Muscle of arm (tissue), 12 donors: ENCODE data around the gene SHISA6. TPM values are rescaled to one million over a fixed set of nuclear protein-coding genes. Genes with fewer than 3 reads are reported as not detected.

ENCODE experiments used
- DNase-seq: peaks from one replicate; pipeline ENCODE4 v3.0.0-alpha.2; 2013
- polyA plus RNA-seq, 12 donors: library from polyadenylated mRNA; unstranded; fragments of 120-200 nt; gene quantifications; one replicate each; pipeline ENCODE4 v1.2.1, GENCODE V29; 2013; ENCODE audit not compliant: insufficient read length in 12 of 12

The SHISA6 gene
- polyA plus RNA-seq, 12 donors, result 8.7 to 17.1 (median 12.2) TPM; not detected in 1

DNA sequence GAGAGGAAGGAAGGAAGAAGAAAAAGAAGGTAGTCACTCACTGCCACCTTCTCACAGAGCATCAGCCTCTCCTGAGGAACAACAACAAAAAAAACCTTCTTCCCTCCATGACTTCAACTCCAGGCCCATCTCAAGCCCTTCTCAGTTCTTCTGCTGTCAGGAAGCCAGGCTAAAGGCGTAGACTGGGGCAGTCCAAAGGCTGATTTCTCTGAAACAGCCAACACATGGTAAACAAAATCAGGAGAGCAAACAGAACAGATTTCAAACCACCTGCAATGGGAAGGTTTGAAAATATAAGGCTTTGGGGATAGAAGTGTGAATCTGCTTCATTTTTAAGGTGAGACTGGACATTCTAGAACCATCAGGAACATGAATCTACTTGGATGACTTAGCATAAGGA is 200.0 kb downstream of the SHISA6 start:
- no peak for DNase-seq

DNA sequence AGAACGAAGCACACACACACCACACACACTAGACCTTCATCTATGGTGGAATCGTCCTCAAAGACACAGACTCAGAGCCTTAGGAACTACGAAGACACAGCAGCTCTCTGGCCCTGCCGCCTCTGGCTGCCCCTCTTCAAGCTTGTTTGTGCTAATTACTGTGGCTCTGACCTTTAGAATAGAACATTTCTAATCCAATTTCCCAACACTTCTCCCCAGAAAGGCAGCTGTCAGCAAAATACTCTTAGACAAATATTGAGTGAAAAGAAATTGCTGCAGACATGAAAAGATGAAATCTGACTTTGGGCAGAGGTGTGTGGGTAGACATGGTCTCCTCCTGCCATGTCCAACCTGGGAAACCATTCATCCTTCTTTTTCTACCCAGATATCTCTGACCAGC is 205.3 kb downstream of the SHISA6 start:
- DNase-seq, result no peak

DNA sequence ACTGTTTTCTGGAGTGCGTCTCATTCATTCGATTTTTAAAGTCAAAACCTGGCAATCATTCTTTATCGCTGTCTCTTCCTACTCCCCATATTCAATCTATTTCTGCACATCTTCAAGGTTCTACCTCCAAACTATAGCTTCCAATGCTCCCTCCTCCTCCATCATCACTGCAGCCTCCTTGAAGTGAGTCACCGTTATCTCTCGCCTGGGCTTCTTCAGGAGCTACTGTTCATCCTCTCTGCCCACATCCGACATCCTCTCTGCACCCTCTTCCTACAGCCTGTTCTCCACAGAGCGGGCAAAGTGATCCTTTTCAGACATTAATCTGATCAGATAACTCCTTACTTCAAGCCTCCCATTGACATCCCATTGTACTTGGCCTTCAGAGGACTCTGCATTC is 213.1 kb downstream of the SHISA6 start:
- DNase-seq, result no peak

DNA sequence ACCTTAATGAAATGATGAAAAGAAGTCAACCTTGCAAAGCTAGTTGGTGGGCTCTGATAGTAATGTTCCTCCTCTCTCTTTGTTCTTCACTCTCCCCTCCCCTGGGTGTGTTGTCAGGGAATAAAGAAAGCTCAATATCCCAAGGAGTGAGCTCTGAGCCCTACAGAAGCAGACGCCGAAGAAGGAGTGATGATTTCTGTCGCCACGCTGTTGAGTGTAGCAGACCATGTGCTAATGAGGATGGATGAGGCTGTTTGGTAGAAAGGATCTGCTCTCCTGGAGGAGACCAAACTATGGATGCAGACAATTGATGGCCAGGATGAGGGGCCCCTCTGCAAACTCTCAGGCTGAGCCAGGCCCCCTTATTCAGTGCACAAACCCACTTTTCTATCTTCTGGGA is 217.3 kb downstream of the SHISA6 start:
- no peak for DNase-seq

DNA sequence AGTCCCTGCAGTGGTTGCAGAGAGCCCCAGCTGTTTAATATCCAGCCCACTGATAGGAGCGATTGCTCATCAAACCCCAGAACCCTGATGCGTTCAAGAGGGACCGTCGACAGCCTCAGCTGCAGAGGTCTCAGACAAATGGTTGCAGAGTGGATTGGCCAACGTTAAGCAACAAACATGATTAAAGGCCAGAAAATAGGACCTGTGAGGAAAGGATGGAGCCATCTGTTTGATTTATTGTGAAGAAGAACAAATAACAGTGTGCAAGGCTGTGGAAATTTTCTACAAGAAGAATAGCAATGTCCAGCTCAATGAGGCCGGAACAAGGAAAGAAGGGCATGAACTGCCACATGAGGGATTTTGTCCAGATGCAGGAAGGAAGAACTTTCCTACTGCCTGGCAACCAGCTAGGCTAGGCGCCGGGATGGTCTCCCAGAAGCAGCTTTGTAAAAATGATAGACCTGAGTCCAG is 218.9 kb downstream of the SHISA6 start:
- DNase-seq, result peak; percentile 30

DNA sequence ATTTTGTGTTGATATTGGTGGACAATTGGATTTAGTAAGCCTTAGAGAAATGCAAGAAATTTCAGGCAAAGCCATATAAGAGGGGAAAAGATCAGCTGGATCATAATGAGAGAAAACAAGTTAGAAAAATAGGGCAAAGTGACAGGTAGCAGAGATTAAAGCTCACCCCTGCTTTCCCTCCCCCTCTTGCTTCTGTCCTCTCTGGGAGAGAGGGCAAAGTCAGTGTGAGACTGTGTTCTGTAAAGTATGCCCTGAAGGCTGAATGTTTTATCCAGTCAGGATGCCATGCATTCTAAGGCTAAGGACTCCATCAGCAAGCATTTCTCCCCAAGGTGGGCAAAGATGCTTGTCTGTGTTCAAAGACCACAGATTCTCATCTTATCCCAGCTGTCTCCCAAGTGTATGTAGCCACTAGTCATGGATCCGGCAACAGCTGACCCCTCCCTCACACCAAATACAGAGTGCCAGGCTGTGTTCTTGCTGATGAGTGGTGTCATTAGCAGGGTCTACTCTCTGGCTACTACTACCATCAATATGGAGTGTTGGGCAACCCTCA is 221.1 kb downstream of the SHISA6 start:
- no peak for DNase-seq

DNA sequence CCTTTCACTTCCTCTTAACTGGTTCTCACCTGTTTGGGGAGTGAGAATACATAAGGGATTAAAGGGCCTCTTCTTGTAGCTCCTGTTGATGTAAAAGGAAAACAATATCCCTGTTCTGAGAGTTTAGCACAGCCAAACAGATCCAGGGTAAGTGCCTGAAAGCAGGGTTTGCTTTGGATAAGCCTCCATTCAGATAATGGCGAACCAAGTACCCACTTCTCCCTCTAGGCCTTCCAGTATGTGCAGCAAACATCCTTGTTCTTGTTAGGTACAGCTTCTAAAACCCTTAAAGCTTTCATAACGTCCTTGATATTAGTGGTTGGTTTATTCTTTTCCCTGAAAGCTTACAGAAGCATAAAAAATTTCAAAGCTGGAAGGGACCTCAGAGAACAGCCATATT is 226.6 kb downstream of the SHISA6 start:
- no peak for DNase-seq

DNA sequence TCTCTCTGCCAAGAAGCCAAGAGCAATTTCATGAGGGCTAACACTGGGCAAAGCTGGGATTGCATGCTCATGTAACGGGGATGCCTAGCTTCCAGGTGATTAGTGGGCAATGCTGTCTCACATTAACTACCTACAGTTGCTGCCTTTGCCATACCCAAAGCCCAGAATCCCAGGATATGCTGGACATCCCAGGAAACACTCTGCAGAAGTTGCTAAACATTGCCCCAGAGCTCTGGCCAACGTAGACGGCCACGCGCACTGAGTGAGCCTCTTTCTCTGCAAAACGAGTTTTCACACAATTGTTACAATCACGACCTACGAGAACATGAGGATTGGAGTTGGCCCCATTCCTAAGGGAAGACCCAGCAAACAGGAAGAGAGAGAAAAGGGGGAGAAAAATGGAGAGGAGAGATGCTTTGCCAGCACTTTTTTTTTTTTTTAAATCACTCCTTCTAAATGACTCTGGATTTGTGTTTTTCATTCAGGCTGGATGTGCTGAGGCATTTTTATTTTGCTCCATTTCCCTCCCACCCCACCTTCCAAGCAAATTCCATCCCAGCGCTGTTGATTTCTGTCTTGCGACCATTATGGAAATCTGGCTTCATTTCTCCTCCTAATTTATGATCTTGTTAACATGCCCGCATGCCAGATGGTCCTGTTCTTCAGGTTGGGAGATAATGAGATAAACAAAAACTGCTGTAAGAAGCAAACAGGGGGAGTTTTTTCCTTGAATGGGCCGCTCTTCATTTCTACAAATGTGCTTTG is 244.5 kb downstream of the SHISA6 start:
- DNase-seq, result peak; percentile 23

DNA sequence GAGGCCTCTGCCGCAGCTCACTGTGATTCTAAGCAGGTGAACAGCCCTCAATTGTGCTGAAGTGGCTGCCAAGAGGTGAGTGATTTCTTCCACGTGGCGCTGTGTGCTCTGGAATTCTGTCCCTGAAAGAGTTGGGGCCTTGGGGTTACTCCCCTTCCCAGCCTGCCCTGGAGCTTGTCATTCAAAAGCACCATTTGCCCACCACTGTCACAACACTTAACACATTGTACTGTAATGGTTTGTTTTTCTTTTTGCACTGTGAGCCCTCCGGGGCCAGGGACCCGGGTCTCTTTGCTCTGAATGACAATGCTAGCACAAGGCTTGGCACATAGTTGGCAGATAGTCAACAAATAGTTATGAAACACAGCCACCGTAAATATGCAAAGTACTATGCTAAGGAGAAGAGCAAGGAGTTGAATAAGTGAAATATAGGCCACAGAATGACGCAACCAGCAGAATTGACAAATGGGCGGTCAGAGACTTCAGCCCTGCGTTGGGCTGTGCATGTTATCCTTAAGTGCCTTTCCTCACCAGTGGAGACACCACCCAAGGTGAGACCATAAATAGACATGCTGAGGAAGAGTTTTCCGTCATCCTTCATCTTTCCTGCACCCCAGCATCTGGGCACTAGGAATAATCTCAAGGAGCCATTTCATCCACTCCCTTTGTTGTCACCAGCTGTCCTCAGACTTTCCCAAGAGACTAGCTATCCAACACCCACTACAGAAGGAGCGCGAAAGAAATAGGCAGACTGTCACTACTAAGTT is 245.3 kb downstream of the SHISA6 start:
- DNase-seq, result no peak

DNA sequence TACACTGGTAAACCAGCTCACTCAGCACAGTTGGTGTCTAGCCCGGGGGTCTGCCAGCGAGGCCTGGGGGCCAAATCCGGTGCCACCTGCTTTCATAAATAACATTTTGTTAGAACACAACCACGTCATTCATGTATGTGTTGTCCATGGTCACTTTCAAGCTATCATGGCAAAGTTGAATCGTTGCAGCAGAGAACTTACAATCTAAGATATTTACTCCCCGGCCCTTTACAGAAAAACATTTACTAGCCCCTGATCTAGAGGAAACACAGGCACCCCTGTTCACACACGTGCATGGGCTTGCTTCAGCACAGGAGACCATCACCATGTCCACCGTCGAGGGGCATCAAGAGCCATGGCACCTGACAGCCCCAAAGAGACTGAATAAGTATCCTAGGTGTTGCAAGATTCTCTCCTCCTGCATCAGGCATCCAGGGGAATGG is 245.9 kb downstream of the SHISA6 start:
- no peak for DNase-seq

DNA sequence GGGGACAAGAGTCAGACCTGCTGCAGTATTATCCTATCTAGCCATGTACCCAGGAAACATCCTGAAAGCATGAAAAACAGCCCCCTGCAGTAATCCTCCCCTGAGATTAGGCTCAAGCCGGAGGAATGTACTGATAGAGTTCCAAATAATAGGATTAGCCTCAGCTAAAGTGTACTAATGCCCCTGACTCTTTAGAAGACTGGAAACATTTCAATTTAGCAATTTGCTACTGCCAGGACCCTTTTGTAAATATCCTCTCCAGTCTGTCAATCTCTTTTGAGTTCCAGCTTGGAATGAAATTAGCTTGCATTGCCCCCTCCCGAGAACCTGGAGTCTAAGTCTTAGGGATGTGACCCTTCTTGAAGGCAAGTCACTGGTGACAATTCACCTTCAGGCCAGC is 246.5 kb downstream of the SHISA6 start:
- DNase-seq, result no peak

DNA sequence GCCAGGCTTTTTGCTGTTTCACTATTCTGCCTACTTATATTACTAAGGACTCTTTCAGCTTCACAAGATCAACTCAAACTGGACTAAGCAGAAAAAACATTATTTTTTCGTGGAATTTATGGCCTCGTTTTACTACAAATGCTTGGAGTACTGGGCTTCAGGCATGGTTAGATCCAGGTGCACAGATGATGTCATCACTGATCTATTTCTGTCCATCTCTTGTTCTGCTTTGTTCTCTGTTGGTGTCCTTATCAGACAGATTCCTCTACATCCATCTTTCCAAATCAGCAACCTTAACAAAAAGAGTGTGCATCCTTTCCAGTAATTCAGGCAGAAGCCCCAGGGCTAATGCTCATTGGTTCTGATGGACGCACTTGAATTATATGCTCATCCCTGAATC is 247.4 kb downstream of the SHISA6 start:
- no peak for DNase-seq

DNA sequence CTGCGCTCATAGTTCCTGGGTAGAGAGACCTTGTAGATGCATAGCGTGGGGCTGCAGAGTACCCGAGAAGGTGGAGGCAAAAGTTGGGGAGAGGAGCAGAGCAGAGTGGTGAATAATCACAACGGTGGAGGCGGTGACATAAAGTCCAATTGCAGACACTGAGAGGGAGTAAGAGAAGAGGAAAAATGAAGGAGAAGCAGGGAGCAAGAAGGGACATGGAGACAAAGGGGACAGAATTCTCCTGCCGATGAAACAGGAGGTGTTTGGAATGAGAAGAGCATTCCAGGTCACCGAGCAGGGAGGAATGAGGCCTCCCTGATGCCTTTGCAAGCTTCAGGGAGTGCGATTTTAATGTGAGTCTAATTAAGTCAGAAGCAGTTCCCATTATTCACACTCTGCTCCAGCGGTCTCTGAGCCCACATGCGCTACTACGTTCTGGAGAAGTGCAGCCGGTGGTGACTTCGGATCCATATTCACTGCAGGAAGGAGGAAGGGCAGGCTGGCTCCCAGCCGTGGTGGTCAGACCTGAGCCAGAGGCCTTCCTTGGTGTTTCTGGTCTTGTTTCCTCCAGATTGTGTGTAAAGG is 249.2 kb downstream of the SHISA6 start:
- no peak for DNase-seq

DNA sequence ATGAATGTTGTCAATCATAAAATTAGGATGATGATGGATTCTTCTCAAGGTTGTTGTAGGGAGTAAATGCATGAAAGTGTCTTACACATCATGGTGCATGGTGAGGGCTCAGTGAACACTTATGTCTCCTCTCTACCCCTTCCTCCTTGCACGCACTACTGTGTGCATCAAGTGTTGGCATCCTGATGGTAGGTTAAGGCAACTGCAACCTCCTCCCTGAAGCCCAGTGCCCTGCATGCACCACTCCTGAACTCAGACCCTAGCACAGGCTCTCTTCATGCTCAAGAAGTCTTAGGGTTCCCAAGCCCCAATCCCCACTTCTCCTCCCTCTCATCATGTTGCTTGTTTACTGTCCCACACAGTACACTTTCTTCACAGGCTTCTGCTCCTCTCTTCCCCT is 251.5 kb downstream of the SHISA6 start:
- no peak for DNase-seq

DNA sequence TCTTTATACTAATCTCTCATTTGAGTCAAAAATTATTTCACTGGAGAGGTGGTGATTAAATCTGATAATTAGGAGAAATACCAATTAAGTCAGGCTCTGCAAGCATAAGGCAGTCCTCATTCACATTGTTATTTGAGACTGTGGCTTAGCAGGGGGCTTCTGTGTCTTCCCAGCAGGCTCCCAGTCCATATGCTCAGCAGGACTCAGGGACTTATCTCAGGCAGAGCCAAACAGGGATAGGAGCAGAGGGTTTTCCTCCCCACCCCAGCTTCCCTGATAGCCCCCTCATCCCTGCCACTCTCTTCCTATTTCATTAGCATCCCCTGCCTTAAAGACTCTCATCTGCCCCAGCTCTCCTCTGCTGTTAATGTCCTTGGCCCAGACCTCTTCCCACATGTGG is 252.9 kb downstream of the SHISA6 start:
- DNase-seq, result no peak

DNA sequence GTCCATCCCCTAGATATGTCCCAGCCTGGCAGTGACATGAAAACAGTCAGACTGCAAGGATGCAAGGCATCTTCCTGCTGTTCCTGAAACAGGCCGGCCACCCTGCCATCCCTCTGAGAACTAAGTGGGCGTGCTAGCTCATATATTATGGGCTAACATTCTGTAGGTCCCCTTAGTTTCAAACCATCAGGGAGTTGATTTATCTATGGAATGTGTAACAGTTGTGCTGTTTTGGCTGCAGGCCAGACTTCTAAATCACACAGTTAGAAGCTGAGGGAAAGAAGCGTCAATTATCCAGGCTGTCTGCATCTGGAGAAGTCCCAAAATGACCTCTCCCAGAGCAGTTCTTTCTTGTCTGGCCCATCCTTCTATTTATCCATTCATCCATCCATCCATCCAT is 254.6 kb downstream of the SHISA6 start:
- DNase-seq, result peak; percentile 6

DNA sequence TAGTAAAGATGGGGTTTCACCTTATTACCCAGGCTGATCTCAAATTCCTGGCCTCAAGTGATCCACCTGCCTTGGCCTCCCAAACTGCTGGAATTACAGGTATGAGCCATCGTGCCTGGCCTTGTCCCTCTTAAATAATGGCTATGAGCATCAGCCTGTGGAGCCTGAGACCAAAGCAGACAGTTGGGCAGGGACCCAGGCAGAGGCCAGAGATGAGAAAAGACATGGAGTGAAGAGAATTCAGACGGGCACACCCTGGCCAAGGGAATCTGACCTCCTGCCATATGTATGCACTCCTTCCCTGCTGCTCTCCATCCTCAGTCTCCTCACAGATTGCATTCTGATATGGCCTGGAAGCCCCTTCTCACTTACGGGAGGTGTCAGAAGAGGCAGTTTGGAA is 258.9 kb downstream of the SHISA6 start:
- no peak for DNase-seq

DNA sequence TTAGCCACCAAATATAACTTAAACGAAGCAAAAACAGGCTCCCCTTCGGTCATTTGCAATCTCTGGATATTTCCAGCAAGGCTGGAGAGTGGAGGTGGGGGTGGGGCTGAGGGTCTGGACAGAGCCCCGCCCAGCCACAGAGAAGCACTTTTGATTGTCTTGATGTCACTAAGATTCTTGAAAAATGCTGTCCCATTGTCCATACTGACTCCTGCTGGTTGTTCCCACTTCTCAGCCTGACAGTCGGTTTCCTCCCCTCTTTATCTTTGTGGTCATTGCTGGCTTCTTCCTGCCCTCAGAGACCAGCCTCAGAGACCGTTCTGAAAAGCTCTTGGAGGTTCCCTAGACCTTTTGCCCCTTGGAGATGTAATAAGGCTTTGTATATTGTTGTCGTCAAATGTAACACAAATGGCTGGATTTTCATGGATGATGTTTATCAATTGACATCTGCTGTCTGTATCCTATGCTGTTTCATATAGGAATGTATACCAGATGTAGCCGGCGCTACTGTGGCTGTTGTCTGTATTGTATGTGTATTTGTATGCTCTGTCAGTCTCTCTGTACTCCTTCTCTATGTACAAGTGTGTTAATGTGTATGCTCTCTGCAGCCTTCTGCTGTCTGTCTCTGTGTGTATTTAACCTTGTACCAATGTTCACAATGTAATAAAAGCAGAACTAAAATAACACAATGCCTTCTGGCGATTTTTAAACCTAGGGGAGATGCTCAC is 262.5 kb downstream of the SHISA6 start:
- DNase-seq, result no peak

DNA sequence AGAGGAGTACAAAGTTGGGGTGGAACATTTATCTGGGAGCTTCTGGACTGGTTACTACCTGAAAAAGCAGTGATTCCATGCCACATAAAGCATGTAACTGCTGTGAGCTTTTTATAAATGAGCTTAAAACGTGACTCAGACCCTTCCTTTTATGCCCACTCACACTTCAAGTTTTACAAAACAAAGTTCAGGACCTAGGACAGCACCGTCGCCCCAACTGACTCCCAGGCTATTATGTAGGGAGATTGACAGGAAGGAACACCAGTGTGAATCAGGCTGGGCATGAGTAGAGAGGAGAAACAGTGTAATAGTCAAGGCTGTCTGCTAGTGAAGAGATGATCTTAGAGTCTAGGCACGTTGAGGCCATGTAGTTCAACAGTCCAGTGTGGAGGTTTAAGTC is 265.6 kb downstream of the SHISA6 start:
- DNase-seq, result peak; percentile 55

DNA sequence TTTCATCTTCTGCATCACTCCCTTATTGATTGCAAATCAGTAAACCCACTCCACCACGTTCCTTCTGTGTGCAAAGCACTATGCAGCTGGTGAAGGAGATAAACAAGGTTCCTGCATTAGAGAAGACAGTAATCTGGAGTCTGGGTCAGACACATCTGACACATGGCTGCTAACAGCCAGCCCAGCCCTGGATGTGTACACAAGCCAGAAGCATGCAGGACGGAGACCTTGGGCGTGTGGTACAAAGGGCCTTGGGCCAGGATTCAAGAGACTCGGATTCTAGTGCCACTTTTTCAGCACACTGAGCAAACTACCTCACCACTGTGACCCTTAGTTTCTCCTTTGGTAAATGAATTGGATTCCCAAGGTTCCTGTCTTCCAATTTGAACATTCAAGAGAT is 270.7 kb downstream of the SHISA6 start:
- no peak for DNase-seq

DNA sequence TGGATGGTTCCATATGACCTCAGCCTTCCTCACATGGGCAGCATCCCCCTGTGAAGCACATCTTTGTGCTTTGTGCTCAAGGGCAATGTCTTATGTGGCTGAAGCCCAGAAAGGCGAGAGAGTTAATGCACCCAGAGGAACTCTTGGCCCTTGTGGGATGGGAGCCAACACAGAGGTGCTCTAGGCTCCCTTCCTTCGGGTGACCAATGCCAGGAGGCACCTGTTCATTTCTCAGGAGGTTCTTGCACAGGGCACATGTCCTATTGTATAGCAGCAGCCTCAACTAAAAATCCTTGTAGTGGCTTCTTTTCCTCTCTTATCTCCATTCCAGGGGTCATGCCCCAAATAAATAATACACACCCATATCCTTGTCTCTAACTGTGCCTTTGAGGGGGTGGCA is 273.6 kb downstream of the SHISA6 start:
- DNase-seq, result no peak
